Fibroblast of mammary gland (primary cell): Measurements from ENCODE around the gene RGS9.

Experiments
- DNase-seq: peaks from one replicate; pipeline ENCODE4 v3.0.0-alpha.2; 2010; ENCODE audit warnings: low read depth
- H3K4me3 ChIP-seq: 2 replicates; pipeline ENCODE4 v1.5.1; 2011; ENCODE audit warnings: low read depth, mild to moderate bottlenecking, low read length, moderate library complexity; ENCODE audit not compliant: control insufficient read depth
- CTCF ChIP-seq: conservative IDR thresholded peaks from 2 replicates; pipeline ENCODE4 v1.5.1; 2011; ENCODE audit warnings: low read depth, low read length, inconsistent platforms; ENCODE audit not compliant: control insufficient read depth, insufficient read depth

RGS9 gene

GRCh38 chr17:65194670-65195334, 57.6 kb downstream of the RGS9 start:
- no peak overlapping the region for H3K4me3 ChIP-seq
- DNase-seq: no peak
- no peak for TF ChIP-seq CTCF

- no peak overlapping the region for H3K4me3 ChIP-seq
- no peak for TF ChIP-seq CTCF
- DNase-seq: no peak
Observed at GRCh38 chr17:65195716-65196115, 58.5 kb downstream of the RGS9 start.

GRCh38 chr17:65196617-65197016, 59.4 kb downstream of the RGS9 start:
- no peak overlapping the region for H3K4me3 ChIP-seq
- no peak for TF ChIP-seq CTCF
- DNase-seq: no peak

- TF ChIP-seq CTCF: no peak
- H3K4me3 ChIP-seq: no peak overlapping the region
- no peak for DNase-seq
Observed at GRCh38 chr17:65197201-65197600, 60.0 kb downstream of the RGS9 start.

- peak; percentile 72 for DNase-seq
- peak; percentile 74 for TF ChIP-seq CTCF
- no peak overlapping the region for H3K4me3 ChIP-seq
Observed at GRCh38 chr17:65198653-65199382, 61.6 kb downstream of the RGS9 start.

- no peak overlapping the region for H3K4me3 ChIP-seq
- DNase-seq: no peak
- TF ChIP-seq CTCF: no peak
Observed at GRCh38 chr17:65201331-65201730, 64.2 kb downstream of the RGS9 start.
